BJ (cell line): ENCODE results near the gene GALNT2. TPM values are rescaled to one million over a fixed set of nuclear protein-coding genes. Genes with fewer than 3 reads are reported as not detected.

ENCODE experiments used
- CTCF ChIA-PET: fragments of 350-600 bp; formaldehyde crosslinking; extraction: SDS; loops from one replicate; lab custom pipeline; 2021; ENCODE audit warnings: antibody characterized with exemption, inconsistent platforms; lab: Yijun Ruan, JAX
- POLR2A ChIA-PET: fragments of 300-600 bp; sonication (Branson Sonifier 250); formaldehyde crosslinking; extraction: SDS; loops from one replicate; lab custom pipeline; 2021; ENCODE audit warnings: antibody characterized with exemption; lab: Charles Lee
- DNase-seq: peaks from one replicate; pipeline ENCODE4 v3.0.0-alpha.2; 2011; ENCODE audit warnings: low read depth
- H3K27me3 ChIP-seq: 2 replicates; pipeline ENCODE4 v1.6.0; 2011; ENCODE audit warnings: low read length; ENCODE audit not compliant: control insufficient read depth, insufficient read depth
- H3K36me3 ChIP-seq: 2 replicates; pipeline ENCODE4 v1.5.1; 2011; ENCODE audit warnings: low read length; ENCODE audit not compliant: control insufficient read depth, insufficient read depth
- H3K4me3 ChIP-seq: 2 replicates; pipeline ENCODE4 v1.5.1; 2011; ENCODE audit warnings: low read depth, mild to moderate bottlenecking, control low read depth, low read length
- CTCF ChIP-seq: IDR thresholded peaks from 2 replicates; pipeline ENCODE4 v1.5.1; 2011; ENCODE audit warnings: low read depth, mild to moderate bottlenecking, control low read depth, inconsistent platforms, low read length, moderate library complexity; ENCODE audit not compliant: insufficient read depth
- polyA plus RNA-seq: library from polyadenylated mRNA; depleted of rRNA; stranded (reverse); fragments of >200 nt; gene quantifications from 2 replicates; pipeline ENCODE4 v1.2.3, GENCODE V29; 2011

GALNT2 gene
- polyA plus RNA-seq, 1 experiment: 90.9 TPM

GRCh38 chr1:230188826-230189225, 121.8 kb downstream of the GALNT2 start:
- TF ChIP-seq CTCF: no peak
- CTCF ChIA-PET: no interaction called here
- Histone ChIP-seq H3K27me3 (no peaks in the 10 kb centered on the region), H3K36me3 (no peaks in the 10 kb centered on the region), H3K4me3 (no peak overlapping the region)
- no peak for DNase-seq
- POLR2A ChIA-PET: no interaction called here

- ChIA-PET POLR2A (no interaction called here), CTCF (no interaction called here)
- Histone ChIP-seq H3K27me3 (no peaks in the 10 kb centered on the region), H3K4me3 (no peak overlapping the region), H3K36me3 (no peaks in the 10 kb centered on the region)
- no peak for DNase-seq
- TF ChIP-seq CTCF: no peak
These were observed 122.3 kb downstream of the GALNT2 start for GRCh38 chr1:230189341-230189740.

- POLR2A ChIA-PET: no interaction called here
- CTCF ChIA-PET: no interaction called here
- Histone ChIP-seq H3K36me3 (no peaks in the 10 kb centered on the region), H3K4me3 (no peak overlapping the region), H3K27me3 (no peaks in the 10 kb centered on the region)
- no peak for DNase-seq
- no peak for TF ChIP-seq CTCF
These were observed 122.8 kb downstream of the GALNT2 start for GRCh38 chr1:230189824-230190223.

- Histone ChIP-seq H3K27me3 (no peaks in the 10 kb centered on the region), H3K36me3 (no peaks in the 10 kb centered on the region), H3K4me3 (no peak overlapping the region)
- TF ChIP-seq CTCF: no peak
- ChIA-PET CTCF (interaction anchor here (1.8 kb wide), 1 partner anchor 14 kb away, joined by 5 read pairs; no protein-coding TSS in a partner anchor), POLR2A (interaction anchor here (0.7 kb wide), 1 partner anchor 24 kb away, joined by 4 read pairs; no protein-coding TSS in a partner anchor)
- no peak for DNase-seq
These were observed 124.2 kb downstream of the GALNT2 start for GRCh38 chr1:230191079-230191804.

GRCh38 chr1:230191855-230192254, 124.8 kb downstream of the GALNT2 start:
- peaks cover 2% of the 10 kb centered on the region; the same call in 1 of the 2 replicates for H3K36me3 ChIP-seq
- H3K4me3 ChIP-seq: no peak overlapping the region
- no peak for TF ChIP-seq CTCF
- H3K27me3 ChIP-seq: no peaks in the 10 kb centered on the region
- DNase-seq: no peak
- ChIA-PET CTCF (interaction anchor here (1.8 kb wide), 1 partner anchor 15 kb away, joined by 5 read pairs; no protein-coding TSS in a partner anchor), POLR2A (no interaction called here)
